Right atrium auricular region (tissue), 2 donors: ENCODE results near the gene ULK1. TPM values are rescaled to one million over a fixed set of nuclear protein-coding genes. Genes with fewer than 3 reads are reported as not detected.

Experiments used
- DNase-seq: peaks from one replicate; pipeline ENCODE4 v3.0.0-alpha.2; 2019; ENCODE audit warnings: low spot score
- H3K27ac ChIP-seq, 2 donors: fragments of 200-600 bp; sonication (generic); 1 replicate in 1 of 2; 2 replicates in 1 of 2; pipeline ENCODE4 v1.5.1; 2016 to 2019
- H3K27me3 ChIP-seq, 2 donors: fragments of 200-600 bp; sonication (generic); one replicate each; pipeline versions ENCODE4 v1.5.1 to v1.6.0; 2017 to 2019
- H3K36me3 ChIP-seq: fragments of 200-600 bp; sonication (generic); one replicate; pipeline ENCODE4 v1.5.1; 2016
- H3K4me1 ChIP-seq, 2 donors: fragments of 200-600 bp; sonication (generic); one replicate each; pipeline versions ENCODE4 v1.5.1 to v1.6.0; 2017 to 2019
- H3K4me3 ChIP-seq, 2 donors: fragments of 200-600 bp; sonication (generic); 1 replicate in 1 of 2; 2 replicates in 1 of 2; pipeline ENCODE4 v1.5.1; 2017 to 2019; ENCODE audit warnings: mild to moderate bottlenecking in 1 of 2, moderate library complexity in 1 of 2
- H3K9me3 ChIP-seq, 2 donors: fragments of 200-600 bp; sonication (generic); one replicate each; pipeline ENCODE4 v1.5.1; 2019
- total RNA-seq, 2 donors: library from RNA; depleted of rRNA; stranded (reverse); fragments of >200 nt; gene quantifications; one replicate each; pipeline ENCODE4 v1.1.0, GENCODE V29; 2016
- TF ChIP-seq, protein P1 (sequence below), 2 donors: fragments of 200-600 bp; sonication (generic); IDR thresholded peaks; one replicate each; pipeline ENCODE4 v1.5.1; 2019; ENCODE audit warnings: antibody characterized with exemption in 2 of 2

ULK1 gene
- total RNA-seq, 2 donors from 2014 or later: 16.2 to 23.4 TPM

DNA sequence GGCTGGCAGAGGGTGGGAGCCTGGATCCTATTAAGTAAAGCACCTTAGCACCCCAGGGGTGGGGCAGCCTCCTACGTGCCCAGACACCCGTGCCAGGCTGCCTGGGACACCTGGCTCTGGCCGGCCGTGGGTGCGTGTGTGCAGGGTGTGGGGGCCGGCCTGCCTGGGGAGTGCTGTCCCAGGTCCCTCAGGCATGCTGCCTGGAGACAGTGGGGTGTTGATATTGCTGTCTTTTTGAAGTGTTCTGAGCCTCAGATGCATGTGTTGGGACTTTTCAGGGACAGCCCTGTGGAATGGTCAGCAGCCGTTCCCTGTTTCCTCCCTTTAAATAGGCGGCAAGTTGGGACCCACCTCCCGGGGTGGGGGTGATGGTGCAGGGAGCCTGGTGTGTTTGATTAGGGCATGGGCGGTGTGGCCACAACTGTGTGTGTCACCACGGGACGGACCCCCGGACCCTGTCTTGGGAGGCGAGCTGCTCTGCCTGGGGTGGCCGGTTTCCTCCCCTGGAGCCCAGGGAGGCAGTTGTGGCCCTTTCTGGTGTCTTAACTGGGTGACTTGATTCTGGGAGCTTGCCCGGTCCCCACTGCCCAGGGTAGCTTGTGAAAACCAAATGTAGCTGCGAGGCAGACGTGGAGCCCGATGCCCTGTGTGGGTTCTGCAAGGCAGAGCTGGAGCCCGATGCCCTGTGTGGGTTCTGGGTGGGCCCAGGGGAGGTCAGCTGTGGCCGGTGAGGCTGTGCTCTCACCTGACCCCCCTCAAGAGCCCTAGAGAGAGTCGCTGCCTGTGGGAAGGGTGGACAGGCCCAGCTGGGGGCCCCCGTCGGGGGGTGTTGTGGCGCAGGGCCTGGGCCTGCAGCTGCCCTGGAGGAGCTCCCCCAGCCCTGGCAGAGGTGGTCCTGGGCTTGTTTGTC is 8.2 kb downstream of the ULK1 start:
- no peak for DNase-seq
- Histone ChIP-seq H3K9me3 (no peaks in the 10 kb centered on the region), H3K27me3 (no peaks in the 10 kb centered on the region), H3K4me1 (peaks cover 0 to 60% of the 10 kb centered on the region in 2 donors), H3K36me3 (peaks cover 9% of the 10 kb centered on the region), H3K4me3 (no peak overlapping the region), H3K27ac (peak overlapping the region; percentile 78)
- TF ChIP-seq, protein P1, sequence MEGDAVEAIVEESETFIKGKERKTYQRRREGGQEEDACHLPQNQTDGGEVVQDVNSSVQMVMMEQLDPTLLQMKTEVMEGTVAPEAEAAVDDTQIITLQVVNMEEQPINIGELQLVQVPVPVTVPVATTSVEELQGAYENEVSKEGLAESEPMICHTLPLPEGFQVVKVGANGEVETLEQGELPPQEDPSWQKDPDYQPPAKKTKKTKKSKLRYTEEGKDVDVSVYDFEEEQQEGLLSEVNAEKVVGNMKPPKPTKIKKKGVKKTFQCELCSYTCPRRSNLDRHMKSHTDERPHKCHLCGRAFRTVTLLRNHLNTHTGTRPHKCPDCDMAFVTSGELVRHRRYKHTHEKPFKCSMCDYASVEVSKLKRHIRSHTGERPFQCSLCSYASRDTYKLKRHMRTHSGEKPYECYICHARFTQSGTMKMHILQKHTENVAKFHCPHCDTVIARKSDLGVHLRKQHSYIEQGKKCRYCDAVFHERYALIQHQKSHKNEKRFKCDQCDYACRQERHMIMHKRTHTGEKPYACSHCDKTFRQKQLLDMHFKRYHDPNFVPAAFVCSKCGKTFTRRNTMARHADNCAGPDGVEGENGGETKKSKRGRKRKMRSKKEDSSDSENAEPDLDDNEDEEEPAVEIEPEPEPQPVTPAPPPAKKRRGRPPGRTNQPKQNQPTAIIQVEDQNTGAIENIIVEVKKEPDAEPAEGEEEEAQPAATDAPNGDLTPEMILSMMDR (IDR thresholded peaks at IDR 0.05): no peak

DNA sequence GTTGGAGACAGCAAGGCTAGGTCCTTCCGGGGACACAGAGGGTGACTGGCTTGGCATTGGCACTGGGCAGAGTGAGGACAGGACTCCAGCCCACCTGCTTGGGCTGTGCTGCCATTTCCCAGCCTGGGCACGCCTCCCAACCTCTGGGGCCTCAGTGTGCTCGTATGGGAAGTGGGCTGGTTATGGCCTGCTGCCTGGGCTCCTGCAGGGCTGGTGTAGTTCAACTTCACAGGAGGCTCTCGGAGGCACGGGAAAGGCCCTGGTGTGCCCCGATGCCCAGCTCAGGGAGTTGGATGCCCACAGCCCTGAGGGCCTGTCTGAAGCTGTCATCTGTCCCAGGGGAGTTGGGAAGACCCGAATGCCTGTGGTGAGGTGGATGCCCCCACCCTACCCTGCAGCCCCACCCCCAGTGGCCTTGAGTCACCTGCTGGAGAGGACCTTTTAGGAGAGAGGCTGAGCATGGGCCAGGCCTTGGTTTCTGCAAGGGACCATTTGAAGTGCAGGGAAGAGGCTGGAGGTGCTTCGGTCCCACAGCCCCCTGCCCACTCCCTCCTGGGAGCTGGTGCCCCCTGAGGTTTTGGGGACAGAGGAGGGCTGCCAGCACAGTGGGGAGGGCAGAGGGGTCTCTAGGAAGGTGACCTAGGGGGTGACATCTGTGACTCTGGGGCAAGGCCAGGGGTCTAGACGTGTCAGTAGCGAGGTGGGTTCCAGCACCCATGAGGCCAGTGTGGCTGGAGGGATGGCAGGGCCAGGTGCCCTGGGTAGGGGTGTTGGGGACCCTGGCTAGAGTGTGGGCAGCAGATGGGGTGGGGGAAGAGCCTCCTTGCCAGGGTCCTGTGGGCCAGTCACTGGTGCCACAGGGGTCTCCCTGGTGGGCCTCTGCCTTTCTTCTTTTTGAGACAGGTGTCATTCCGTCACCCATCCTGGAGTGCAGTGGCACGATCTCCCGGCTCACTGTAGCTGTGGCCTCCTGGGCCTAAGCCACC is 9.1 kb downstream of the ULK1 start:
- H3K36me3 ChIP-seq: peaks cover 15% of the 10 kb centered on the region
- H3K4me1 ChIP-seq: peaks cover 0 to 56% of the 10 kb centered on the region in 2 donors
- no peak overlapping the region for H3K4me3 ChIP-seq
- DNase-seq: no peak
- peak overlapping the region; percentile 78 for H3K27ac ChIP-seq
- no peaks in the 10 kb centered on the region for H3K9me3 ChIP-seq
- H3K27me3 ChIP-seq: no peaks in the 10 kb centered on the region
- TF ChIP-seq, protein P1 (IDR thresholded peaks at IDR 0.05): no peak

DNA sequence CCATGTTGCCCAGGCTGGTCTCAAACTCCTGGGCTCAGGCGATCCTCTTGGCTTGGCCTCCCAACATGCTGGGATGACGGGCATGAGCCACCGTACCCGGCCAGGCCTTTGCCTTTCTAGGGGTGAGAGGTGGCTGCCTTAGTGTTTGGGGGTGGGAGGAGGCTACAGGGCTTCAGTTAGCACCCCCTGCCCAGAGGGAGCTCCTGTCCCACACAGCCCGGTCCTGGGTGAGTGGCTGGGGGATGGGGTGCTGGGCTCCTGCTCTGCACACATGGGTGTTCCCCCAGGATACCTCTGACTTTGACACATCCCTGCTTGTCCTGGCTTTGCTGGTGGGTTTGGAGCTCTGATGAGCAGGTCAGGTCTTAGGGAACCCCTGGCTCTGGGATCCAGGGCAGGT is 9.9 kb downstream of the ULK1 start:
- H3K36me3 ChIP-seq: peaks cover 15% of the 10 kb centered on the region
- DNase-seq: no peak
- H3K27me3 ChIP-seq: no peaks in the 10 kb centered on the region
- H3K9me3 ChIP-seq: no peaks in the 10 kb centered on the region
- H3K4me1 ChIP-seq: peaks cover 0 to 56% of the 10 kb centered on the region in 2 donors
- peak overlapping the region in 1 of 2 donors; percentile 78 for H3K27ac ChIP-seq
- TF ChIP-seq, protein P1 (IDR thresholded peaks at IDR 0.05): no peak
- no peak overlapping the region for H3K4me3 ChIP-seq

DNA sequence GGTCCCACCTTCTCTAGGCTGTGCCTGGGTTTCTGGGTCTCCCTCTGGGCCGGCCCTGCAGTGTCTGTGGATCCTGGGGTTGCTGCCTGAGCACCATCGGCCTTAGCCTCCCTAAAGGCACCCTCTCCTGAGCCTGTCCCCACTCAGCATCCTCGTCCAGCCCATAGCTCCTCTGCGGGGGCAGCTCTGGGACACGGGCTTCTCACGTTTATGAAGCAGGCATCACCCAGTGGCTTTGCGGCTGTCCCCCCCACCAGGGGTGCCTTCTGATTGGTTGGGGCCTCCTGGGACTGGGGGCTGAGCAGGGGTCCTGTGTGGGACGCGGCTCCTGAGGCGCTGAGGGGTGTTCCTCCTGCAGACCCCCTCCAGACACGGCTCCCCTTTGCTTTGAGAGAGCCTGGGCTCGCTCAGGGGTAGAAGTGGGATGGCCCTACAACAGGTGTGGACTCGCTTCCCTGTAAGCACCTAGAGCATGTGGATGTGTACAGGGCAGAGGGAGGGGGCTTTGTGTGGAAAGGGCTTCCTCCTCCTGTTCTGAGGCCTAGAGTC is 10.7 kb downstream of the ULK1 start:
- no peak for DNase-seq
- Histone ChIP-seq H3K4me3 (no peak overlapping the region), H3K36me3 (peaks cover 23% of the 10 kb centered on the region), H3K9me3 (no peaks in the 10 kb centered on the region), H3K27me3 (no peaks in the 10 kb centered on the region), H3K27ac (peak overlapping the region in 1 of 2 donors; percentile 78), H3K4me1 (peaks cover 0 to 56% of the 10 kb centered on the region in 2 donors)
- TF ChIP-seq, protein P1 (IDR thresholded peaks at IDR 0.05): no peak

DNA sequence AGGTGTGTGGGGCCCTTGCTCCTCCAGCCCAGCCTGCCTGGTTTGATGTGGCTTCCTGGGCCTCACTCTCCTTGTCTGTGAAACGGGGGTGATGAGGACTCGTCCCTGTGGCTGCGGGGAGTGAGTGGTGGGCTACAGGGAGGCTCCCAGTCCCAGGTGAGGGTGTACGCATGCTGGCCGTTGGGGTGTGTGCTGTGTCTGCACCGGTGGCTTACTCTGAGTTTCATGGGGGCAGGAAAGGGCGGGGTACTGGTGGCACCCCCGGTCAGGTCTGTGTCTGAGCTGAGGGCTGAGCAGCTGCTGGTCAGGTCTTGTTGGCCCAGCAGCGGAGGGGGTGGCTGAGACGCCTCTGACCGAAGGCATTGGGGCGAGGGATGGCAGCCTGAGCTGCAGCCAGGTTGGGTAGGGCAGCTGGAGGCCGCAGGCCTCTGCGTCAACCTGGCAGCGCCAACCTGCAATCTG is 11.2 kb downstream of the ULK1 start:
- Histone ChIP-seq H3K4me3 (no peak overlapping the region), H3K27ac (no peak overlapping the region), H3K27me3 (no peaks in the 10 kb centered on the region), H3K9me3 (no peaks in the 10 kb centered on the region), H3K36me3 (peaks cover 28% of the 10 kb centered on the region), H3K4me1 (peaks cover 0 to 51% of the 10 kb centered on the region in 2 donors)
- TF ChIP-seq, protein P1 (IDR thresholded peaks at IDR 0.05): no peak
- DNase-seq: no peak
